Kidney (tissue), 14 donors: Measurements from ENCODE around the gene PDIA5. TPM values are rescaled to one million over a fixed set of nuclear protein-coding genes. Genes with fewer than 3 reads are reported as not detected.

ENCODE experiments used
- DNase-seq, 5 donors: peaks; one replicate each; pipeline ENCODE4 v3.0.0-alpha.2; 2013 to 2020
- FAIRE-seq: peaks from 2 replicates; lab custom pipeline; 2012; peaks lifted over from hg19 to GRCh38; lab: Jason Lieb, UNC
- H3K27ac ChIP-seq, 2 donors: one replicate each; pipeline ENCODE4 v1.7.0; 2013; ENCODE audit warnings: low read depth in 2 of 2, low read length in 2 of 2, inconsistent platforms in 1 of 2
- H3K27me3 ChIP-seq: one replicate; pipeline ENCODE4 v1.7.1; 2013; ENCODE audit warnings: low read length, inconsistent platforms; ENCODE audit not compliant: control insufficient read depth, insufficient read depth
- H3K36me3 ChIP-seq, 3 donors: one replicate each; pipeline versions ENCODE4 v1.7.0 to v1.7.1; 2013; ENCODE audit warnings: low read length in 3 of 3, control low read depth in 1 of 3, inconsistent platforms in 1 of 3; ENCODE audit not compliant: insufficient read depth in 3 of 3, control insufficient read depth in 2 of 3
- H3K4me1 ChIP-seq, 3 donors: one replicate each; pipeline versions ENCODE4 v1.7.0 to v1.7.1; 2013; ENCODE audit warnings: low read length in 3 of 3, inconsistent platforms in 1 of 3, low read depth in 1 of 3; ENCODE audit not compliant: control insufficient read depth in 2 of 3, insufficient read depth in 2 of 3
- H3K4me3 ChIP-seq, 3 donors: one replicate each; pipeline versions ENCODE4 v1.7.0 to v1.8.1; 2013; ENCODE audit warnings: low read length in 3 of 3, control low read depth in 1 of 3, inconsistent platforms in 1 of 3
- H3K9ac ChIP-seq, 3 donors: one replicate each; pipeline versions ENCODE4 v1.7.0 to v1.7.1; 2013; ENCODE audit warnings: low read length in 3 of 3, control low read depth in 1 of 3, inconsistent platforms in 1 of 3
- H3K9me3 ChIP-seq, 3 donors: one replicate each; pipeline versions ENCODE4 v1.7.0 to v1.7.1; 2013; ENCODE audit warnings: low read length in 3 of 3, control low read depth in 1 of 3, inconsistent platforms in 1 of 3; ENCODE audit not compliant: control insufficient read depth in 2 of 3, insufficient read depth in 1 of 3
- intact Hi-C: fragments of 100-400 bp; cut with DNase I; formaldehyde crosslinking; loops from one replicate; pipeline ENCODE4 v1.11.1; 2022
- polyA plus RNA-seq: library from polyadenylated mRNA; stranded (reverse); fragments of 350-450 nt; fragmentation: Illumina TruSeq; extraction: RNeasy Lipid Tissue Mini Kit (QIAGEN cat#74804); gene quantifications from one replicate; pipeline ENCODE4 v1.2.3, GENCODE V29; 2014; ENCODE audit warnings: low read depth, low replicate concordance; ENCODE audit not compliant: insufficient read depth
- total RNA-seq: library from RNA; stranded (reverse); fragmentation: NEBNext Ultra II Directional; extraction: Animal tissue kit (Norgen Biotek cat#: 25700); gene quantifications from one replicate; pipeline ENCODE4 v1.2.1, GENCODE V29; 2021
- TF ChIP-seq, protein P1 (sequence below): IDR thresholded peaks from 3 replicates; pipeline ENCODE4 v1.5.1; 2012; ENCODE audit warnings: mild to moderate bottlenecking, moderate library complexity, borderline replicate concordance; ENCODE audit not compliant: insufficient read depth; ENCODE audit errors: extremely low read depth
- donor health status: control.
- donor health status: control.
- donor health status: control.
- donor health status: control.
- donor health status: control.
- donor health status: DM: yes; HTN: yes; CAD: no.
- donor health status: Normal renal cell carcinoma (clear cell type).

Gene PDIA5
- total and polyA plus RNA-seq, 2 donors from 2014 or later: 19.9 to 27.9 TPM

DNA sequence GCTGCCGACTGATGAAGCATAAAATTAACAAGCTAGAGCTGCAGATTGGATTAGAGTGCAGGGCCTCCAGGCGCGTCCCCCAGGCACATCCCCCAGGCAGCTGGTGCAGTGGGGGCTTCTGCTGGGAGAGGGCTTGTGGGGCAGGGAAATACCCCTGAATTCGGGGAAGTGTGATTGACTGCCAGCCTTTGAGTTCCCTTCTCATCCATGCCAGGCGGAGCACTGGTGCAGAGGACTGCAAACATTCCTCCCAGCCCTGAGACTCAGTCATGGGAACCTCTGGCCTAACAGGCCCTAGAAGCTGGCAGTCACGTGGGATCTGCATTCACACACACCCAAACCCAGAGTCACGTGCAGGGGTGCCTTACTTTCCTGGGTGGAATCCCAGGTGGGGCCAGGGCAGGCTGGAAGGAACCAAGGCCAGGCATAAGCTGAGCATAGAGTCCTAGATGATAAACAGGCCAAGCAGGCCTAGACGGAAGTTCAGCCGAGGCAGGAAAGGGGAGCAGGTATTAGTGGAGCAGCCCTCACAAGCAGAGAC, 88.7 kb downstream of the PDIA5 start:
- FAIRE-seq (no peak), DNase-seq (peak; percentile 74 to 88 (median 85))
- Histone ChIP-seq H3K4me3 (no peak overlapping the region), H3K4me1 (peaks cover 0 to 4% (median 0%) of the 10 kb centered on the region in 3 donors), H3K9me3 (no peaks in the 10 kb centered on the region), H3K9ac (no peak overlapping the region), H3K27ac (no peak overlapping the region), H3K36me3 (peaks cover 0 to 27% (median 9%) of the 10 kb centered on the region in 3 donors), H3K27me3 (no peaks in the 10 kb centered on the region)
- TF ChIP-seq, protein P1, sequence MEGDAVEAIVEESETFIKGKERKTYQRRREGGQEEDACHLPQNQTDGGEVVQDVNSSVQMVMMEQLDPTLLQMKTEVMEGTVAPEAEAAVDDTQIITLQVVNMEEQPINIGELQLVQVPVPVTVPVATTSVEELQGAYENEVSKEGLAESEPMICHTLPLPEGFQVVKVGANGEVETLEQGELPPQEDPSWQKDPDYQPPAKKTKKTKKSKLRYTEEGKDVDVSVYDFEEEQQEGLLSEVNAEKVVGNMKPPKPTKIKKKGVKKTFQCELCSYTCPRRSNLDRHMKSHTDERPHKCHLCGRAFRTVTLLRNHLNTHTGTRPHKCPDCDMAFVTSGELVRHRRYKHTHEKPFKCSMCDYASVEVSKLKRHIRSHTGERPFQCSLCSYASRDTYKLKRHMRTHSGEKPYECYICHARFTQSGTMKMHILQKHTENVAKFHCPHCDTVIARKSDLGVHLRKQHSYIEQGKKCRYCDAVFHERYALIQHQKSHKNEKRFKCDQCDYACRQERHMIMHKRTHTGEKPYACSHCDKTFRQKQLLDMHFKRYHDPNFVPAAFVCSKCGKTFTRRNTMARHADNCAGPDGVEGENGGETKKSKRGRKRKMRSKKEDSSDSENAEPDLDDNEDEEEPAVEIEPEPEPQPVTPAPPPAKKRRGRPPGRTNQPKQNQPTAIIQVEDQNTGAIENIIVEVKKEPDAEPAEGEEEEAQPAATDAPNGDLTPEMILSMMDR: no peak
- intact Hi-C loops: no loop called here

DNA sequence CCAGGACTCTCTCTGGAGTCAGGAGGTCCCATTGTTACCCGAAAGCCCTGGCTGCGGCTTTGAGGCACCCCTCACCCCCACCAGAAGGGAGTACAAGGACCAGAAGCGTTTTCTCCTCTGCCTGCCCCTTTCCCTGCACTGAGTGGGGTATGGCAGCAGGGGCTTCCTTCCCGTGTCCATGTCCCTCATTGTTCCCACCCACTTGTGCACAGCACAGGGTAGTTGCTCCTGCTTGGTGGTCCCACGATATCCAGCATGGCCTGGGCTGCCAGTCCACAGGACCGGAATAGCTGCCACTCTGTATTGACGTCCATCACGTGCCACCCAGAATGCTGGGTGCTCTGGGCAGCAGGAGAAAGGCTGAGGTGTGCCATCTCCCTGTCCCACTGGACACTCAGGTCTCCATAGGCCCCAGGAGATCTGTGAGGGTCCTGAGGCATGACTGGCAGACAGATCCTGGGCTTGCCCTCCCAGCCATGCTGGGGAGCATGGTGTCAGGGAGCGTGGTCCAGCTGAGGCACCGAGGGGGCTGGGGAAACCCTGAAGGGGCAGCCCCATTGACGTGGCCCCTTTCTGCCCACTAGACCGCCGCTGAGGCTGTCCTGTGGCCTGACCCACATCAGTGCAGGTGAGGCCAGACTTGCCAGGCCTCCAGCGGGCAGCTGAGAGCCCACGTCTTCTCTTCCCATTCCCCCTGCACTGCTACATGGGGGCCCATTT, 89.6 kb downstream of the PDIA5 start:
- Histone ChIP-seq H3K4me3 (no peak overlapping the region), H3K4me1 (peaks cover 0 to 4% (median 0%) of the 10 kb centered on the region in 3 donors), H3K27me3 (no peaks in the 10 kb centered on the region), H3K36me3 (peaks cover 0 to 23% (median 8%) of the 10 kb centered on the region in 3 donors), H3K9me3 (no peaks in the 10 kb centered on the region), H3K9ac (no peak overlapping the region), H3K27ac (no peak overlapping the region)
- intact Hi-C loops: no loop called here
- DNase-seq: peak in 1 of 5 donors; percentile 29
- no peak for FAIRE-seq
- TF ChIP-seq, protein P1: no peak

DNA sequence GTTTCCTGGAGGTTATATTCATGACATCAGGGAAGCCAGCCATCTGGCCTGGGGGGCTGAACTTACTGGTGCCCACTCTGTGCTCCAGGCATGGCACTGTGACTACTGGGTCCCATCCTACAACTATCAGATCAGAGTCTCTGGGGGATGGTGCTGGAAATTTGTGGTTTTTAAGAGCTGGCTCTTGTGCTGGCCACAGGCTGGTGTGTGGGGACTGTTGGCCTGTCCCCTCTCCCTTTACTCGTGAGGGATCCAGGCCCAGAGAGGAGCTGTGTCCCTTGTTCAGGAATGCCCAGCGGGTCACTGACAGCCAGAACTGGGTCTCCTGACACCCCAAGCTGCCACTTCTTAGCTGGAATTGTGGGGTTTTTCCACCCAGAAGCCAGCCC, 90.4 kb downstream of the PDIA5 start:
- FAIRE-seq: no peak
- no peak for DNase-seq
- H3K9ac ChIP-seq: no peak overlapping the region
- no peaks in the 10 kb centered on the region for H3K9me3 ChIP-seq
- no peak overlapping the region for H3K27ac ChIP-seq
- TF ChIP-seq, protein P1: no peak
- no peaks in the 10 kb centered on the region for H3K27me3 ChIP-seq
- peaks cover 0 to 27% (median 8%) of the 10 kb centered on the region in 3 donors for H3K36me3 ChIP-seq
- H3K4me1 ChIP-seq: peaks cover 0 to 4% (median 0%) of the 10 kb centered on the region in 3 donors
- intact Hi-C loops: no loop called here
- H3K4me3 ChIP-seq: no peak overlapping the region
